ENCODE results near the gene MANSC1. TPM values are rescaled to one million over a fixed set of nuclear protein-coding genes. Genes with fewer than 3 reads are reported as not detected.

The MANSC1 gene
- total and polyA plus RNA-seq, 2 of the 13 experiments (the other 11 are each of a cell fraction or from before 2014, with no cell fraction given), result 1.9 to 4.2 TPM

GRCh38 chr12:12384571-12385340, 34.7 kb upstream of the MANSC1 start (continued):
- peak; percentile 23; the same call in 1 of the 2 replicates for TF ChIP-seq UBTF (CRISPR knock-in tag; IDR thresholded peaks at IDR 0.05)
- TF ChIP-seq ZNF121 (CRISPR knock-in tag; IDR thresholded peaks at IDR 0.05), result no peak
- TF ChIP-seq TBL1XR1 (IDR thresholded peaks at IDR 0.05; ENCODE audit: borderline replicate concordance, low read length, partially characterized antibody), result no peak
- no peak for TF ChIP-seq NR3C1 (CRISPR knock-in tag; IDR thresholded peaks at IDR 0.05)
- peak; percentile 43; the same call in 1 of the 2 replicates for TF ChIP-seq CREM (IDR thresholded peaks at IDR 0.05)
- TF ChIP-seq CREM (CRISPR knock-in tag; IDR thresholded peaks at IDR 0.05), result no peak
- no peak for TF ChIP-seq IRF9 (CRISPR knock-in tag; IDR thresholded peaks at IDR 0.05; ENCODE audit: borderline replicate concordance)
- TF ChIP-seq ZNF263 (CRISPR knock-in tag; IDR thresholded peaks at IDR 0.05), result no peak
- TF ChIP-seq ZNF282 (IDR thresholded peaks at IDR 0.05; ENCODE audit: partially characterized antibody), result no peak
- no peak for TF ChIP-seq ZNF232 (CRISPR knock-in tag; IDR thresholded peaks at IDR 0.05; ENCODE audit: borderline replicate concordance)
- no peak for TF ChIP-seq ZNF34 (CRISPR knock-in tag; IDR thresholded peaks at IDR 0.05; ENCODE audit: borderline replicate concordance)
- no peak; the same call in 1 of the 2 replicates for TF ChIP-seq PATZ1 (CRISPR knock-in tag; IDR thresholded peaks at IDR 0.05)
- TF ChIP-seq ZNF10 (CRISPR knock-in tag; IDR thresholded peaks at IDR 0.05; ENCODE audit: borderline replicate concordance, low read depth), result no peak
- TF ChIP-seq ARID2 (CRISPR knock-in tag; IDR thresholded peaks at IDR 0.05; ENCODE audit: borderline replicate concordance), result no peak
- TF ChIP-seq ATRX (CRISPR knock-in tag; IDR thresholded peaks at IDR 0.05; ENCODE audit: borderline replicate concordance), result no peak
- TF ChIP-seq ZNF772 (CRISPR knock-in tag; IDR thresholded peaks at IDR 0.05), result peak; percentile 68
- TF ChIP-seq NCOA1 (CRISPR knock-in tag; IDR thresholded peaks at IDR 0.05), result no peak
- no peak for TF ChIP-seq ZFP90 (CRISPR knock-in tag; IDR thresholded peaks at IDR 0.05; ENCODE audit: borderline replicate concordance)
- TF ChIP-seq HCFC1 (IDR thresholded peaks at IDR 0.05; ENCODE audit: low read depth, low read length), result no peak
- no peak for TF ChIP-seq LCORL (IDR thresholded peaks at IDR 0.05)
- peak; percentile 30; the same call in 1 of the 2 replicates for TF ChIP-seq LCORL (CRISPR knock-in tag; IDR thresholded peaks at IDR 0.05)
- TF ChIP-seq NFKBIZ (CRISPR knock-in tag; IDR thresholded peaks at IDR 0.05), result no peak
- TF ChIP-seq TCF7 (IDR thresholded peaks at IDR 0.05; ENCODE audit: low read depth), result peak; percentile 35; the same call in 1 of the 2 replicates
- TF ChIP-seq THAP11 (CRISPR knock-in tag; IDR thresholded peaks at IDR 0.05), result peak; percentile 41
- peak; percentile 90 for TF ChIP-seq MLX (CRISPR knock-in tag; IDR thresholded peaks at IDR 0.05)
- peak; percentile 52; the same call in 1 of the 2 replicates for TF ChIP-seq REPIN1 (CRISPR knock-in tag; IDR thresholded peaks at IDR 0.05; ENCODE audit: borderline replicate concordance, low read depth)

All from HepG2 (cell line).